Activated T-cell treated with anti-CD3 and anti-CD28 coated beads, Interleukin-2, amount 50 U/mL, for 1 hour (primary cell): ENCODE results near the gene FIGNL1.

Source experiments
- DNase-seq: peaks from one replicate; pipeline ENCODE4 v3.0.0-alpha.2; 2020

The FIGNL1 gene

GRCh38 chr7:50426280-50427045 lies 23.7 kb downstream of the FIGNL1 start:
- DNase-seq = no peak

DNA sequence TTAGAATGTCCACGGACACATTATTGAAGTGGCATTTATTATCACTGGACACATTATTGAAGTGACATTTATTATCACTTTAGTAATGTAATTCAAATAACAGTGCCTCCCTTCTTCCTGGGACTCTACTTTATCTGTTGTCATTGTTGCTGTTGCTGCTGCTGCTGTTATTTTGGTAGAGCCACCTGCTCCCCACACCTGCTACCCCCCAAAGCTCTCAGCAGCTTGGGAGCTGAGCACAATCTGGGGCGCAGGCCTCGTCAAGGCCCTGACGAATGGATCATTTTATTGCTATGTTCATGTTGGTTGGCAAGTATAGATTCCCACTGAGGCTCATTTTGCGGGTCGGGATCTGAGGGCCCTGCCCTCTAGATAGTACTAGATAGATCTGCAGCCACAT lies 24.8 kb downstream of the FIGNL1 start:
- no peak for DNase-seq

DNA sequence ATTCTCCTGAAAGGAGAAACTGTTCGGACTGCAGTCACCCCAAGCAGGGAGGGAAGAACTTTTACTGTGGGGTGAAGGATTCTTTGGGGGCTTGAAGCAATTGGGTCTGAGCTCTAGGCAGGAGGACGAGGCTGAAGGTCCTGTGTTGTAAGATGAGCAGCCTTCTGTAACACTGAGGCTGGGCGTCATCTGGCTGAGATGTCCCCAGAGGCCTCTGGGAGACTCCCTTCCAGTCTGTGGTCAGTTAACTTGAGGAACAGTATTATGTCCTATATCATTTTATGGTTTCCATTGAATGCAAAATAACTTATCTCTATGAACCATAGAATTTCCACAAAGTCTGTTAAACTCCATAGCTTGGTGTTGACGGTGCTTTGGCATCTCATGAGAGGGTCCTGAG lies 26.3 kb downstream of the FIGNL1 start:
- no peak for DNase-seq

DNA sequence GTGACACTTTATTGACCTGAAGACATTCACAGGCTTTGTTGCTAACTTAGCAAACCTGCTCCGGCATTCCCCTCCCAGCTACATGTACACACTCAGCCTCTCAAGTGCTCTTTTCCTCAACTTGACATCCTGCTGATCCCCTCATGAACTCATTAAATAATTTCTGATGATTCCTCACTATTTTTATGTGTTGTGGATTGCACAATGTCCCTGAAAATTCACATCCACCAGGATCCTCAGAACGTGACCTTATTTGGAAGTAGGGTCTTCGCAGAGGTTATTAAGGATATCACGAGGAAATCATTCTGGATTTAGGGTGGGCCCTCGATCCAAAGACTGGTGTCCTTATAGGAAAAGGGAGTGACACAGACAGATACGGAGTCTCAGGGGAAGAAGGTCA lies 27.3 kb downstream of the FIGNL1 start:
- DNase-seq = no peak

DNA sequence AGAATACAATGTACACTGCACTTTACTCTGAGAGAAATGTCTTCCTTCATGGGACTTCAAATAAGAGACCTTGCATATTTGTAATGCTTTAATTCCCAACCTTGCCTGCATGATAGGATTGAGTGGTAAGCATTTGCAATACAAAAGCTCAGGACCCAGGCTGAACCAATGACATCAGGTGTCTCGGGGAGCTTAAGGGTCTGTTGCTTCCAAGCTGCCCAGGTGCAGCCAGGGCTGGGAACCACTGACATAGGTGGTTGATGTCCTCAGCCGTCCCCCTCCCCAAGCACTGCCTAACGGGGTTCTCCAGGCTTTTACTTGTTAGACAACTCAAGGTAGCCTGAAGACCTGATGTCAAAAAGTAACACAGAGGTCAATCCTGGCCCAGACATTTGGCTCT lies 29.1 kb downstream of the FIGNL1 start:
- no peak for DNase-seq

GRCh38 chr7:50418526-50419290 lies 31.4 kb downstream of the FIGNL1 start:
- no peak for DNase-seq

GRCh38 chr7:50418086-50418515 lies 32.0 kb downstream of the FIGNL1 start:
- DNase-seq = peak; percentile 70

- no peak for DNase-seq
Observed at GRCh38 chr7:50416527-50417182, 33.5 kb downstream of the FIGNL1 start.

DNA sequence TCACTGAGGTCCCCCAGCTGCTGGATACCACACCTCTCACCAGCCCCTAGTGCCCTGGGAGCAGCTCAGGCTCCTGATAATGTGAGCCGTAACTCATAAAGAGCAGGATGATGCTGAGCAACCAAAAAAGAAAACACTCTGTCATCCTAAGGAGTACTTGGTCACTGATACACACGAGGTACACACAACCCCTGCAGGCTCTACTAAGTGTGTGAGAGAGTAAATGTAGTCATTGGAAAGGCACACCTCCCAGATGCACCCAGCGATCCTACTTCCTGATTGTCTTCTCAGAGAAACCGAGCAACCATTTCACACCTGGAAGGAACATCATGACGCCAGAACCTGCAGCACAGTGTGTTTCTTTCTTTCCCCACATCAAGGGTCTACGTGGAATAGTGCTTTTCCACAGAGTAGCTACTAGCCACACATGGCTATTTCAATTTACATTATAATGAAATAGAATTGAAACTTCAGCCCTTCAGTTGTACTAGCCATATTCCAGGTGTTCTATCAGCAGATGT lies 34.2 kb downstream of the FIGNL1 start:
- no peak for DNase-seq

DNA sequence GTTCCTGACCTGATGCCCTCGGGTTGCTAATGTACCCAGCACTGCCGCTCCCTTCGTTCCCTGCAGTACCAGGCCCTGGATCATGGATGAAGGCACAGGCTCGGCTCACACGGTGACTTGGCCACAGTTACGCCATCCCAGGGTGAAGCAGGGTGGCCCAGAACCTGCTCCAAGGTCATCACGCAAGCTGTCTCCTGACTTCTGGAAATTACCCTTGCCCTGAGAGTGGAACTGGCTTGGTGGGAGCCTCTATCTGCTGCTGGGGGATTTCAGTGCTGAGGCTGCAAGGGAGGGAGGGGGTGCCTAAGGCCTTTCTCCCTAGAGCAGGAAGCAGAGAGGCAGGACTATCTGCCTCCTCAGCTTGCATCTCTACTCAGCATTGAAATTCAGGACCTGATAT lies 36.6 kb downstream of the FIGNL1 start:
- DNase-seq = no peak

- no peak for DNase-seq
Observed at GRCh38 chr7:50412973-50413372, 37.2 kb downstream of the FIGNL1 start.

DNA sequence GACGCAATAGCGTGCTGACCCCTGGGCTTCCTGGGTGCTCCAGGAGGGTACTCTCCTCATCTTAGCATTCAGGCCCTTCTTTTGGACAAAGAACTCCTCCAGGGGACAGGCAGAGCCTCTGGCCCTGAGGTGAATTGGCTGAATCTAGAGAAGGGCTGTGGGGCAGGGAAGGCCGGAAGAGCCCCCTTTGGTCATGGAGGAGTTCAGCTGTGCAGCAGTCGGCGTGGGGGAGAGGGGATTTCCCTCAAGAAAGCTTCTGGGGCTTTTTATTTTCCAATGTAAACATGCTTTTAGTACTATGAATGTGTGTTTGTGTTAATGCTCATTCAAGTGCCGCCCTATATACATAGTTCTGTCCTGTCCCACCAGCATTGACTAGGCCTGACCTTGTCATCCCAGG lies 38.8 kb downstream of the FIGNL1 start:
- no peak for DNase-seq

GRCh38 chr7:50409856-50410745 lies 40.0 kb downstream of the FIGNL1 start:
- DNase-seq = no peak

GRCh38 chr7:50406935-50407334 lies 43.2 kb downstream of the FIGNL1 start:
- no peak for DNase-seq

DNA sequence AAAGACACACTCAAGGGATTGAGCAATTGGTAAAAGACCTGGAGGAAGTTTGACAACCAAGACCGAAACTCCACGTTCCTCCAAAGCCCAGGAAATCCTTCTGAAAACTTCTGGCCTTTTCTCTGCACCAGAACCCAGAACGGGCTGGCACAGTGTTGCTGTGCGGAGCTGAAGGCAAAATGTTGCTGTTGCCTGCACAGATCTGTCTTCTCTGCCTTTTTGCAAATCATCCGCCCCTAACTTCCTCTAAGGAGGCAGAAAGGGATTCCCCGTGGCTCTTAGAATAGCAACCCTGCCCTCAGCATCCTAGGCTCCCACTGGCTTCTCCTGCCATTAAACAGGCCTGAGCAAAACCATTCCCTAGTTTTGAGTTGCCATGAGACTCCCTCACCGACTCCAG lies 44.9 kb downstream of the FIGNL1 start:
- DNase-seq = no peak

DNA sequence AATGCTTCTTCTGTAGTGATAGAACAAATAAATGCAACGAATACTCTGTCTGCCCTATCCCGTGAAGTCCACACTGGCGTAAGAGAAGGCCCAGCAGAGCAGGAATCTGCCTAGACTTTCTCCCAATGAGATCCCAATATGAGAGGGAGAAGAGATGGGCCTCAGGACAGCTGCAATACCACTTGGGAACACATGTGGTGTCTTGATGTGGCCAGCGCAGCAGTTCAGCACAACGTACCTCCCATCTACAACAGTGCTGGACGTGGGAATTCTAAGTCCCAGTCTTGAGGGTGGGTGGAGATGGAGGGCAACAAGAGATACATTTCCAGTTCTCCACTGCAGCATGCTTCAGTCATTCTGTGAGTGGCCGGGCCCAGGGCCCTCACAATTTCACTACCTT lies 45.8 kb downstream of the FIGNL1 start:
- DNase-seq = no peak

GRCh38 chr7:50400114-50400513 lies 50.0 kb downstream of the FIGNL1 start:
- DNase-seq = no peak

DNA sequence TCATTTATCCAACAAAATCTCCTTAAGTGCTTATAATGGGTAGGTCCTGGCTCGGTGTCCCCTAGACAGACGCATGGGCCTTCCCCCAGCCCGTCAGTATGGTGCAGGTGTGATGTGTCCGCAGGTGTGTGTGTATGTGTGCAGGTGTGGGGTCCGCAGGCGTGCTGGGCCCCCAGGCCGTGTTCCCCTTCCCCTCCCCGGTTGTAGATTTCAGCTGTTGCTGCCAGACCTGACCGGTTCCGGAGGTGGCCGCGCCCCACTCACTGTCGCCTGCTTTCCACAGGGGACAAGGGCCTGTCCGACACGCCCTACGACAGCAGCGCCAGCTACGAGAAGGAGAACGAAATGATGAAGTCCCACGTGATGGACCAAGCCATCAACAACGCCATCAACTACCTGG lies 50.5 kb downstream of the FIGNL1 start:
- no peak for DNase-seq

DNA sequence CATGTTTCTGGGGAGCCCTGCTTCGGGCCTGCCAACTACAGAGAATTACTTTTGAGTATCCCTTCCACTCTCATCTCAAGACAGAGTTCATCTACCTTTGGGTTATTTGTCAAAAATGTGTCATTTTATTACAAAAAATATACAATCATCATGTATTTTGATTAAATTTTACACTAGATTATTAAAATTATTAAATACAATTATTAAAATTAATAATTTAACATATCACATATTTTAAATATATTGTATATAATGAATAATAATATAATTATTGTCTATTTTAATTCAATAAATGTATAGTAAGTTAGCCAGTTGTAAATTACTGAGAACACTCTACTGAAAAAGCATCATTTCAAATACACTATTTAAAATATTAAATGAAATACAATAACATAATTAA lies 50.9 kb downstream of the FIGNL1 start:
- no peak for DNase-seq

GRCh38 chr7:50397971-50398324 lies 52.2 kb downstream of the FIGNL1 start:
- no peak for DNase-seq

- no peak for DNase-seq
Observed at GRCh38 chr7:50397320-50397970, 52.7 kb downstream of the FIGNL1 start.

DNA sequence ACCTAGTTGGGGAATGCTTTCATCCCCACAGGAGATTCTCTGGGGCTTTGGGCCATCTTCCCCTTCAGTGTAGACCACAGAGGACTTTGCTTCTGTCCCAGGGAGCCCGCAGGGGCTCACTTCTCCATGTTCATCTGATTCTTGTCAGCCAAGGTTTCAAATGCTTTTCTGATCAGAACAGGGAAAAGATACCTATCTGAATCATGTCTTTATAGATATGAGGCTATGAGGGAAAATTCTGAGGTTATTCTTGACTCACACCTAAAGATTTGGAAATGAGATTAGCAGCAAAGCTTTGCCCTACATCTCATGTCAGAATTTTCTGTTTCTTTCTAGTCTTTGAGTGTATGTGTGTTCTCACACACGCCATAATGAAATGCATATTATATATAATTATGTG lies 53.3 kb downstream of the FIGNL1 start:
- peak; percentile 30 for DNase-seq
